ENCODE measurements around the gene ANXA8L1.
"Not testable (repeated sequence)": the region's sequence is repeated elsewhere in the genome, so short reads cannot be mapped to it uniquely, and the experiment has no call there.

GRCh38 chr10:46377651-46378050 lies 2.1 kb downstream of the ANXA8L1 start:
- TF ChIP-seq CTCF, POLR2A (IDR thresholded peaks at IDR 0.05): not testable (repeated sequence)

Measured in Peyer's patch (tissue), 4 donors.